H1 (cell line): ENCODE data around the gene HGFAC. TPM values are rescaled to one million over a fixed set of nuclear protein-coding genes. Genes with fewer than 3 reads are reported as not detected.

Experiments
- CTCF ChIA-PET: fragments of 300-600 bp; sonication (Branson Sonifier 250); formaldehyde crosslinking; loops from one replicate; lab custom pipeline; 2021; ENCODE audit not compliant: partially characterized antibody; lab: Charles Lee
- POLR2A ChIA-PET: fragments of 300-600 bp; sonication (Branson Sonifier 250); formaldehyde crosslinking; loops from one replicate; lab custom pipeline; 2021; ENCODE audit warnings: inconsistent platforms; ENCODE audit not compliant: partially characterized antibody; lab: Charles Lee
- DNase-seq, 2 experiments: peaks; one replicate each; pipeline versions ENCODE4 v3.0.0 to v3.0.0-alpha.2; 2010 to 2022; ENCODE audit warnings: low spot score in 2 of 2, low read depth in 1 of 2, mixed read lengths in 1 of 2
- FAIRE-seq: peaks from 2 replicates; lab custom pipeline; 2011; peaks lifted over from hg19 to GRCh38; lab: Jason Lieb, UNC
- H2AFZ ChIP-seq: 2 replicates; pipeline ENCODE4 v1.8.1; 2012; ENCODE audit warnings: low read length, inconsistent platforms
- H2AK5ac ChIP-seq: 2 replicates; pipeline ENCODE4 v1.6.1; 2013; ENCODE audit warnings: low read depth, low read length
- H2BK120ac ChIP-seq: replicated peaks from 2 replicates; pipeline ENCODE3; 2013; ENCODE audit warnings: low read depth, low read length, inconsistent platforms
- H2BK12ac ChIP-seq: 2 replicates; pipeline ENCODE4 v1.6.1; 2013; ENCODE audit warnings: low read depth, low read length
- H2BK15ac ChIP-seq: 2 replicates; pipeline ENCODE4 v1.6.1; 2013; ENCODE audit warnings: low read length
- H2BK20ac ChIP-seq: 2 replicates; pipeline ENCODE4 v1.6.1; 2013; ENCODE audit warnings: low read length
- H2BK5ac ChIP-seq: 2 replicates; pipeline ENCODE4 v1.6.1; 2013; ENCODE audit warnings: low read depth, low read length
- H3K14ac ChIP-seq: 2 replicates; pipeline ENCODE4 v1.6.1; 2013; ENCODE audit warnings: inconsistent platforms; ENCODE audit not compliant: insufficient read length
- H3K18ac ChIP-seq: 2 replicates; pipeline ENCODE4 v1.6.1; 2013; ENCODE audit warnings: low read length; ENCODE audit errors: extremely low read depth
- H3K23ac ChIP-seq: 2 replicates; pipeline ENCODE4 v1.6.1; 2013; ENCODE audit warnings: inconsistent platforms; ENCODE audit not compliant: insufficient read length
- H3K23me2 ChIP-seq: 2 replicates; pipeline ENCODE4 v1.6.1; 2013; ENCODE audit warnings: low read depth, low read length
- H3K27ac ChIP-seq: 2 replicates; pipeline ENCODE4 v1.6.1; 2011; ENCODE audit warnings: low read depth, low read length, inconsistent platforms
- H3K27me3 ChIP-seq, 4 experiments: replicated peaks in 1 of 4; 1 replicate in 1 of 4; 2 replicates in 3 of 4; pipeline versions ENCODE4 v1.6.1 to v1.8.1; 2011 to 2013; ENCODE audit warnings: low read length in 3 of 4, mild to moderate bottlenecking in 3 of 4, inconsistent platforms in 2 of 4, mixed read lengths in 2 of 4, moderate library complexity in 1 of 4; ENCODE audit not compliant: control insufficient read depth in 3 of 4, insufficient read depth in 3 of 4; ENCODE audit errors: extremely low read depth in 1 of 4
- H3K36me3 ChIP-seq, 4 experiments: 2 replicates each; pipeline versions ENCODE4 v1.6.1 to v1.8.1; 2011 to 2013; ENCODE audit warnings: mild to moderate bottlenecking in 4 of 4, low read length in 3 of 4, moderate library complexity in 2 of 4, control low read depth in 1 of 4, inconsistent platforms in 1 of 4; ENCODE audit not compliant: insufficient read depth in 4 of 4, control insufficient read depth in 2 of 4
- H3K4ac ChIP-seq: replicated peaks from 2 replicates; pipeline ENCODE3; 2013; ENCODE audit warnings: low read length, low read depth, mixed read lengths, inconsistent platforms; ENCODE audit not compliant: insufficient read length
- H3K4me1 ChIP-seq, 4 experiments: replicated peaks in 1 of 4; 1 replicate in 1 of 4; 2 replicates in 3 of 4; pipeline versions ENCODE4 v1.6.1 to v1.8.1; 2011 to 2013; ENCODE audit warnings: low read length in 3 of 4, inconsistent platforms in 2 of 4, mixed read lengths in 1 of 4; ENCODE audit not compliant: insufficient read depth in 4 of 4, control insufficient read depth in 3 of 4
- H3K4me2 ChIP-seq, 2 experiments: 2 replicates each; pipeline versions ENCODE4 v1.6.1 to v1.8.1; 2011 to 2013; ENCODE audit warnings: low read depth in 2 of 2, low read length in 2 of 2, control low read depth in 1 of 2, inconsistent platforms in 1 of 2, mild to moderate bottlenecking in 1 of 2; ENCODE audit not compliant: insufficient read depth in 1 of 2
- H3K4me3 ChIP-seq, 4 experiments: fragments of 200-600, 300-600 bp in 1 of 4; sonication (generic), shearing (Covaris generic), sonication (Bioruptor Twin) in 1 of 4; 2 replicates each; pipeline versions ENCODE4 v1.5.1 to v1.8.1; 2011 to 2016; ENCODE audit warnings: low read length in 4 of 4, low read depth in 3 of 4, control low read depth in 2 of 4, inconsistent platforms in 2 of 4, mild to moderate bottlenecking in 2 of 4, mixed read lengths in 1 of 4, moderate library complexity in 1 of 4; ENCODE audit not compliant: insufficient read depth in 2 of 4; ENCODE audit errors: extremely low read depth in 1 of 4
- H3K56ac ChIP-seq: replicated peaks from 2 replicates; pipeline ENCODE3; 2013; ENCODE audit warnings: low read depth, mild to moderate bottlenecking, mixed read lengths, low read length, inconsistent platforms; ENCODE audit not compliant: insufficient read length
- H3K79me1 ChIP-seq: 2 replicates; pipeline ENCODE4 v1.6.1; 2013; ENCODE audit warnings: low read depth, low read length, control low read depth
- H3K79me2 ChIP-seq, 2 experiments: 2 replicates each; pipeline versions ENCODE4 v1.6.1 to v1.8.1; 2012 to 2013; ENCODE audit warnings: low read length in 2 of 2, mild to moderate bottlenecking in 2 of 2, inconsistent platforms in 1 of 2; ENCODE audit not compliant: insufficient read depth in 2 of 2, control insufficient read depth in 1 of 2
- H3K9ac ChIP-seq, 4 experiments: replicated peaks in 1 of 4; 1 replicate in 1 of 4; 2 replicates in 3 of 4; pipeline versions ENCODE4 v1.6.1 to v1.8.1; 2011 to 2013; ENCODE audit warnings: low read depth in 3 of 4, low read length in 3 of 4, control low read depth in 2 of 4, mild to moderate bottlenecking in 2 of 4, moderate library complexity in 2 of 4, inconsistent platforms in 1 of 4; ENCODE audit errors: extremely low read depth in 1 of 4
- H3K9me3 ChIP-seq, 2 experiments: 2 replicates each; pipeline versions ENCODE4 v1.6.1 to v1.8.1; 2012 to 2013; ENCODE audit warnings: mild to moderate bottlenecking in 2 of 2, moderate library complexity in 2 of 2, control low read depth in 1 of 2, inconsistent platforms in 1 of 2, low read depth in 1 of 2, low read length in 1 of 2, mixed read lengths in 1 of 2; ENCODE audit not compliant: insufficient read depth in 2 of 2
- H4K20me1 ChIP-seq, 2 experiments: replicated peaks in 1 of 2; 2 replicates each; pipeline versions ENCODE3 to v1.8.1; 2011 to 2013; ENCODE audit warnings: inconsistent platforms in 2 of 2, low read length in 2 of 2, mild to moderate bottlenecking in 1 of 2; ENCODE audit not compliant: insufficient read depth in 2 of 2, control insufficient read depth in 1 of 2
- H4K5ac ChIP-seq: 2 replicates; pipeline ENCODE4 v1.6.1; 2013; ENCODE audit warnings: low read length, low read depth, mixed read lengths, inconsistent platforms; ENCODE audit not compliant: insufficient read length
- H4K8ac ChIP-seq: 2 replicates; pipeline ENCODE4 v1.8.0; 2013; ENCODE audit warnings: mild to moderate bottlenecking, moderate library complexity, low read length, inconsistent platforms; ENCODE audit not compliant: insufficient read depth; ENCODE audit errors: extremely low read depth
- H4K91ac ChIP-seq: replicated peaks from 2 replicates; pipeline ENCODE3; 2013; ENCODE audit warnings: low read length, mixed read lengths, inconsistent platforms; ENCODE audit not compliant: insufficient read length
- BRCA1 ChIP-seq: IDR thresholded peaks from 2 replicates; pipeline ENCODE4 v1.6.1; 2012; ENCODE audit warnings: low read depth, low read length, improper control_type of control experiment
- CTBP2 ChIP-seq: IDR thresholded peaks from 2 replicates; pipeline ENCODE4 v1.7.0; 2011; ENCODE audit warnings: borderline replicate concordance, mild to moderate bottlenecking, moderate library complexity, mixed read lengths, low read length; ENCODE audit not compliant: insufficient read depth, insufficient read length
- MAX ChIP-seq: IDR thresholded peaks from 2 replicates; pipeline ENCODE4 v1.6.1; 2012; ENCODE audit warnings: inconsistent platforms
- POU5F1 ChIP-seq: IDR thresholded peaks from 2 replicates; pipeline ENCODE4 v1.6.1; 2011; ENCODE audit warnings: low read depth, mild to moderate bottlenecking, low read length, moderate library complexity
- RAD21 ChIP-seq, 2 experiments: IDR thresholded peaks in 1 of 2; conservative IDR thresholded peaks in 1 of 2; 2 replicates each; pipeline ENCODE4 v1.6.1; 2011; ENCODE audit warnings: low read depth in 2 of 2, low read length in 2 of 2, improper control_type of control experiment in 1 of 2, inconsistent platforms in 1 of 2, mild to moderate bottlenecking in 1 of 2, moderate library complexity in 1 of 2
- SIN3A ChIP-seq, 2 experiments: IDR thresholded peaks in 1 of 2; conservative IDR thresholded peaks in 1 of 2; 2 replicates each; pipeline ENCODE4 v1.6.1; 2011 to 2012; ENCODE audit warnings: low read length in 2 of 2, improper control_type of control experiment in 1 of 2, low read depth in 1 of 2, mild to moderate bottlenecking in 1 of 2
- SP2 ChIP-seq: IDR thresholded peaks from 2 replicates; pipeline ENCODE4 v1.6.1; 2012; ENCODE audit warnings: mild to moderate bottlenecking, low read length, inconsistent platforms
- SRF ChIP-seq: IDR thresholded peaks from 2 replicates; pipeline ENCODE4 v1.6.1; 2011; ENCODE audit warnings: mild to moderate bottlenecking, low read depth, low read length, moderate library complexity
- TAF1 ChIP-seq: IDR thresholded peaks from 2 replicates; pipeline ENCODE4 v1.6.1; 2011; ENCODE audit warnings: mild to moderate bottlenecking, low read depth, low read length
- USF2 ChIP-seq: IDR thresholded peaks from 2 replicates; pipeline ENCODE4 v1.6.1; 2011; ENCODE audit warnings: low read length, improper control_type of control experiment
- YY1 ChIP-seq: IDR thresholded peaks from 2 replicates; pipeline ENCODE4 v1.6.1; 2011; ENCODE audit warnings: low read depth, mild to moderate bottlenecking, low read length
- ZNF274 ChIP-seq: IDR thresholded peaks from 2 replicates; pipeline ENCODE4 v1.7.0; 2012; ENCODE audit warnings: low read length, borderline replicate concordance; ENCODE audit errors: extremely low read depth
- WGBS, 2 experiments: shearing (Covaris generic) in 1 of 2; methylation state at CpG; one replicate each; pipeline versions ENCODE4 v1.1.6 to v1.1.7; 2013 to 2015; ENCODE audit warnings: low lambda C conversion rate in 2 of 2, mixed read lengths in 2 of 2, inconsistent platforms in 1 of 2, low coverage in 1 of 2, missing lambda C conversion rate in 1 of 2; ENCODE audit not compliant: insufficient replicate concordance in 2 of 2, insufficient coverage in 1 of 2, insufficient read length in 1 of 2; ENCODE audit errors: extremely low coverage in 1 of 2, missing lambda C conversion rate in 1 of 2; 5-methylcytosine and 5-hydroxymethylcytosine counted together
- polyA plus RNA-seq, 7 experiments: library from polyadenylated mRNA; depleted of rRNA in 3 of 7; stranded (reverse) in 5 of 7; unstranded in 2 of 7; fragments of >200 nt in 5 of 7; fragments of 200-250 nt in 2 of 7; gene quantifications; 1 replicate in 5 of 7; 2 replicates in 1 of 7; 4 replicates in 1 of 7; pipeline versions ENCODE4 v1.2.1 to v1.2.3, GENCODE V29; 2011 to 2013; ENCODE audit warnings: missing spikeins in 2 of 7, mixed read lengths in 2 of 7
- total RNA-seq: library from RNA; stranded (reverse); fragmentation: NEBNext Ultra II Directional; extraction: Animal tissue kit (Norgen Biotek cat#: 25700); gene quantifications from 2 replicates; pipeline ENCODE4 v1.2.1, GENCODE V29; 2021

HGFAC gene
- total and polyA plus RNA-seq, 2 of the 8 experiments (the other 6 are each of a cell fraction or from before 2014, with no cell fraction given) = 0.14 to 0.15 TPM

- ChIA-PET POLR2A (no interaction called here), CTCF (interaction anchor here (0.8 to 4.0 kb wide), 2 partner anchors 31 to 66 kb away, joined by 3 to 23 read pairs; no protein-coding TSS in a partner anchor)
- Histone ChIP-seq H4K8ac (no peak overlapping the region), H3K56ac (no peak overlapping the region), H4K20me1 (peaks cover 2 to 10% of the 10 kb centered on the region in 2 experiments), H3K4ac (no peak overlapping the region), H3K4me1 (no peaks in the 10 kb centered on the region; a peak in 4 of 7 replicates), H4K91ac (no peak overlapping the region), H3K9me3 (no peaks in the 10 kb centered on the region), H3K23ac (no peak overlapping the region), H3K9ac (no peak overlapping the region), H2AFZ (no peak overlapping the region), H3K14ac (no peak overlapping the region), H2BK20ac (no peak overlapping the region), H2AK5ac (no peak overlapping the region), H2BK5ac (no peak overlapping the region), H3K27ac (no peak overlapping the region), H3K23me2 (no peaks in the 10 kb centered on the region; the same call in 1 of the 2 replicates), H2BK120ac (no peak overlapping the region), H3K4me3 (no peak overlapping the region), H2BK12ac (no peak overlapping the region), H3K4me2 (no peak overlapping the region), H3K79me1 (peaks cover 4% of the 10 kb centered on the region), H3K79me2 (no peaks in the 10 kb centered on the region), H2BK15ac (no peak overlapping the region), H4K5ac (no peak overlapping the region), H3K27me3 (no peaks in the 10 kb centered on the region), H3K18ac (peak overlapping the region; percentile 25; the same call in 1 of the 2 replicates), H3K36me3 (no peaks in the 10 kb centered on the region)
- DNase-seq = no peak
- FAIRE-seq = no peak
- WGBS, 2 experiments = 92% methylated on average over 17 of the region's 17 CpGs; no CpG with 5 or more reads in 1 of the 2 experiments
- TF ChIP-seq YY1 = no peak
- TF ChIP-seq SRF = no peak
- TF ChIP-seq POU5F1 = no peak
- TF ChIP-seq CTBP2 = no peak
- TF ChIP-seq ZNF274 = no peak
- TF ChIP-seq TAF1 = no peak
- no peak for TF ChIP-seq RAD21 (IDR thresholded peaks at IDR 0.05 in 1 of 2, conservative IDR thresholded peaks at IDR 0.05 in 1 of 2; ENCODE audit: low read depth in 2 of 2, low read length in 2 of 2)
- no peak for TF ChIP-seq BRCA1
- no peak for TF ChIP-seq SP2
- TF ChIP-seq MAX = no peak
- no peak for TF ChIP-seq USF2
- TF ChIP-seq SIN3A (conservative IDR thresholded peaks at IDR 0.05 in 1 of 2, IDR thresholded peaks at IDR 0.05 in 1 of 2; ENCODE audit: low read depth in 1 of 2, low read length in 2 of 2) = no peak
These were observed 30.1 kb upstream of the HGFAC start for GRCh38 chr4:3411676-3412075.
